HG02610 (cell line): ENCODE measurements around the gene DIAPH1.
"Not testable (repeated sequence)": the region's sequence is repeated elsewhere in the genome, so short reads cannot be mapped to it uniquely, and the experiment has no call there.

Experiments
- ATAC-seq: cut with Tn5 transposase; IDR thresholded peaks from one replicate; pipeline ENCODE4 v1.9.1; 2021; ENCODE audit warnings: mild to moderate bottlenecking, moderate library complexity; ENCODE audit not compliant: unreplicated experiment

DIAPH1 gene

GRCh38 chr5:141613344-141613743 lies 5.5 kb downstream of the DIAPH1 start:
- ATAC-seq = no peak

DNA sequence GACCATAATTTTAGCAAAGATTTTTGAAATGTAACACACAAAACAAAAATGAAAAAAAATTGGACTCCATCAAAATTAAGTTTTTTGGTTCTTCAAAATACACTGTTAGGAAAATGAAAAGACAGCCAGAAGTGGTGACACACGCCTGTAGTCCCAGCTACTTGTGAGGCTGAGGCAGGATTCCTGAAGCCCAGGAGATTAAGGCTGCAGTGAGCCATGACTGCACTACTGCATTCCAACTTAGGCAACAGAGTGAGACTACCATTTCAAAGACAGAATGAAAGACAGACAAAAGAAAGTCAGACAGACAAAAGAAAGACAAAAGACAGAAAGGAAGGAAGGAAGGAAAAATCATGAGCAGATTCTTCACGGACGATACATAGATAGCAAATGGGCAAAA lies 7.5 kb downstream of the DIAPH1 start:
- no peak for ATAC-seq

- not testable (repeated sequence) for ATAC-seq
Measured at GRCh38 chr5:141609921-141610320, 8.9 kb downstream of the DIAPH1 start.

DNA sequence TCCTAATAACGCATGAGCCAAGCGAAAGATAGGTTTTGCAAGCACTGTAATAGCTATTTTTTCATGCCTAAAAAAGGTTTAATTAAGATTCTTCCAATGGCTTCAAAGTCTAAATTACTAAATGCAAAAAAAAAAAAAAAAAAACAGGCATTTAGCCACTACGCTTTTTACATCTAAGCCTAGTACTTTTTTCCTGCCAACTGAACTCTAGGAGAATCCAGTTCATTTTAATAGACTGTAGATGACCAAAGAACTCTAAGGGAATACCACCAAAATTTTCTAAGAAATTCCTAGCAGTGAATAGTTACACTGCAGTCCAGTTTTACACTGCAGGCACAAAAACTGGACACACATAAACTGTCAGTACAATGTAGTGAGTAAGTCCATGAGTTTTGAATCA lies 9.8 kb downstream of the DIAPH1 start:
- ATAC-seq = no peak

DNA sequence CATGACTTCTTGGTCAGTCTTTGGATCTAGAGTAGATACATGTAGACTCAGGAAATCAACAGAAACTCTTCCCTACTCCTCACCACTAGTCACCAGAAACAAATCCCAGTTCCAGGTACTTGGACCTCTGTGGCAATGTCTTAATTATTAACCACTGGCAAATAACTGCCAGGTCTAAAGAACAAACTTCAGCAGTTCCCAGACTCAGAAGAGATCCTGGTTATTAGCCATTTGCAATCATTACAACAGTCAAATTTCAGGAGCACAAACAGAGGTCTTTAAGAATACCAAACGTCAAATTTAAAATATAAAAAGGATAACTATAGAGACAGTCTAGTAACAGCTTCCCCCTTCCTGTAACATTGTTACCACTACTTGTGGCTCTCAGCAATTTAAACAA lies 10.2 kb downstream of the DIAPH1 start:
- no peak for ATAC-seq

DNA sequence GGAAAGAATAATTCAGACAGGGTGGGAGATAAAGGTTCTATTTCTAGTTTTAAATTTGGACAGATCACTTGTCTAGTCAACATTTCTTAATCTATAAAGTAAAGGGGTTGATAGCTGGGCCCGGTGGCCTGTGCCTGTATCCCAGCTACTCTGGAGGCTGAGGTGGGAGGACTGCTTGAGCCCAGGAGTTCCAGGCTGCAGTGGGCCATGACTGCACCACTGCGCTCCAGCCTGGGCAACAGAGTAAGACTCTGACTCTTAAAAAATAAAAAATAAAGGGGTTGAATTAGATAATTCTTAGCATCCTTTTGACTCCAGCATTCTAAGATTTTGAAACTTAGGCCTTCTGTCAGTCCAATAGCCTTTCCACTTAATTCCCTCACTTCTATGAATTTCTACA lies 10.8 kb downstream of the DIAPH1 start:
- ATAC-seq = no peak

DNA sequence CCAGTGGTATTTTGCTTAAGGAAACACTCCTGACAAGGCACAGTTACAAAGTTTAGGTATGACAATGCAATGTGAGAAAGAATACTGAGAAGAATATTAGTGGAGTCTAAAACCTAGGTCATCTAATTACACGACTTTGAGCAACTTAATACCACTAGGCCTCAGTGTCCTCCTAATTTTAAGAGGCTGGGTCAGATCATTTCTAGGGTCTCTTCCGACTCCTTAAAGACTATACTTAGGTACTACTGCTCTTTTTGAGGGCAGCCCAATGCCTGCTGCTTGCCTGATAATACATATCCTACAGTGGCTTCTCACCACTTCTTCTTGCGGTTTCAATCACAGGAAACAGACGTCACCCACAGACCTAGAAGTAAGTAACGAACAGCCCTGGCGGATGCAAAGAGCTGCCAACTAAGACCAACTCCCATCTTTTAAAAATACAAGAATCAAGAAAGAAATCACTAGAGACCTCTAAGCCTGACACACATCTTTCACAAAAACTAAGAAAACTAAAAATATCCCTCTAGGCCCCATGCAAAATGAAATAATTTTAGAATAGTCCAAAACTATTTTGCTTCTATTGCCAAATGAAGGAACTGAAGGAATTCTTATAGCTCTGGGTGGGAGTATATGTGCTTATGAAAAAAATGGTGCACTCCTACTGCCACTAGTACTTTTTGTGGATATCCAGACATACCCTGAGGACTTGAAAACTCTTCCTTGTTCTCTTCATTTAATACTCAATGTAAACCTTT lies 13.1 kb downstream of the DIAPH1 start:
- peak; percentile 95 for ATAC-seq

DNA sequence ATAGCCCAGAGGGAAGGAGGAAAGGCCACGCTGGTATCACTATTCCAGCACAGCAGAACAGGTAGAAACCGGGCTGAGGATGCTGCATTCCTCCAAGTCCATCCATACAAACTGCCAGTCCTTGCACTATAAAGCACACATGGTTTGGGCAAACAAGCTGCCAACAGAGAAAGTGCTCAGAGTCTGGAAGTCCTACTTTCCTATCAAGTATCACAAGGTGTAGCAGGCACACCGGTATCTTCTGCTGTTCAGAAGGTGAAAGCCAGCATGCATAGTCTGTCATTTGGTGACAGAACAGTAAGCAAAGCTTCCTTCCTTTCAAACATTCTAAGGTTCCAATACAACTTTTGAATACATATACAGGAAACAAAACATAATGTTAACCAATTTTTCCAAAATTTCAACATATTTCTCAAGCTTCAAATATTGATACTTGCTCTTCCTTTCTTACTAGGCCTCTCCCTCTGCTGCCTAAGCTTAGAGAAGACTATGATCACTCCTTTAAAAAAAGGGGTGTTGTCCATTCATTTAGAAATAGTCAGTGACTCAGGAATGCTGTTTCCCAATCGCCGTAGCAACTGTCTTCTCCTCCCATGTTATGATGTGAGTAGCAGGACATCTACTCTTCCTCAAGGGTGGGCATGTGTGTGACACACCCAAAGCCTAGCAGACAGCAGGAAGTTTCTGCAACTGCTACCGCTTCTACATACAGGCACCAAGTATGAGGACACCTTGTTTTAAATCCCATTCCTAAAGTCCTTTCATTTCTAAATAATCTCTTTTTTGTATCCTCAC lies 14.7 kb downstream of the DIAPH1 start:
- no peak for ATAC-seq

- no peak for ATAC-seq
Measured at GRCh38 chr5:141602606-141603005, 16.2 kb downstream of the DIAPH1 start.

DNA sequence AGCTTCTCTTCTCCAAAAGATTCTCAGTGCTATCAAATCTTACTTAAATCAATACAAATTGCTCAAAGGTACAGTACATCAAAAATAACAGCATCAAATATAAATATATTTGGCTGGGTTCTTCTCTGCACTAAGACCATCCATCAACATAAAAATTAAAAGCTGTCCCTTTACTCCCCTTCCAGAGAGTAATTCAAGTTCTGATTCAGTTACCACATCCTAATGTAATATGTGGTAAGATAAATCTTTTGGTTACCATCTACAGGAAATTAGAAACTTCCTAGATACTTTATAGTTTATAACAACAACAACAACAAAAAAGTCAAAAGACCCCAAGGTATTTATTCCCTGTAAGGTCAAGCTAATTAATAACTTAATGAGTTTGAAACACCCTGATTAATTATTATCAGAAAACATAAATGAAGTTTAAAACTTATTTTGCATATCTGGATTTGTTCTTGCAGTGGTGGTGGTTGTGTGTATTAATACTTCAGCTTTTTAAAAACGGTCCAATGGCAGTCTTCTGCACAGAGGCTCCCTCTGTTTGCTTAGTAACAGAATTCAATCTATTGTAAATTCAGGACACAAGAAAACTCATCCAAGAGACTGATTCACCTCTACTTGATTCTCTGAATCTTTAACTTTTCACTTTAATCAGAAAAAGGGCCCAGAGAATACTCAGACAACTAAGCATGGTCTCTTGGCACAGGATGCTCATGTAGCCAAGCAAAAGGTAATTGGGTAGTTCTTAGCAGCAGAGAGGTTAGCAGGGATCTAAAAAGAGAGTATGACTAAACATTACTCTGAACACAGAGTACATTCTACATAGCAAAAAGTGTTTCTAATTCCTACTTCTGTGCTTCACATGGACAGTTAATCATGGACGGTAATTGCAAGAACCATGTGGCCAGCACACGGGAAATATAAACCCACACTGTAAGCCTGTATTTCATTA lies 20.1 kb downstream of the DIAPH1 start:
- no peak for ATAC-seq

DNA sequence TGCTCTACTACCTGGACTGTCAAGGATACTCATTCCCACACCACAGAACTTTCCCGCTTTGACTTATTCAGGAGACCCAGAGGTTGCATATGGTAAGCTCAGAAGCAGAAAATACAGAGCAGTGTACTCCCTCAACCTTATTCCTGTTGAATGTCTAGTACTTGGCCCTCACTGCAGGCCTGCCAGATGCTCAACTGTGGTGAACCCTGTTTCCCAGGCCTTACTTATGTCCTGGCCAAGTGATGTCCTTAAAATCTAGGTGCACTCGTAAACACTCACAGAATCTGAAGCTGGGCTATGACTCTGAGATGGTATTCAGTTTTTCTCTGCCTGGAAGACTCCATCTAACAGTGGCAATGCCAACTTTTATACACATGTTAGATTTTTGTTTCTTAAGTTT lies 21.0 kb downstream of the DIAPH1 start:
- peak; percentile 27 for ATAC-seq

DNA sequence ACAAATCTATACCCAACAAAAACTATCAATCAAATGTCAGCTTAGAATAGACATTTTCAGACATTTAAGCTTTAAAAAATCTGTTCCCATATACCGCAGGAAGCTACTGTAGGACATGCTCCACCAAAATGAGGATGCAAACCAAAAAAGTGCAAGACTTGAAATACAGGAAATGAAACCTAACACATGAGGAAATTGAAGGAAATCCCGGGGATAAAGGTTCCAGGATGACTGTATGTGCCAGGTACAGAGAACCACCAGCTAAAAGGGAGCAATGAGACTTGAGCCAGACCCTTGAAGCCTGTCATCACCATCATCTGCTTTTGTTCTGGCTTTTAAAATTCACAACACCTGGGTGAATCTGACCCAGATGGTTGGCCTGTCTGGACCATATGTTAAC lies 21.4 kb downstream of the DIAPH1 start:
- peak; percentile 43 for ATAC-seq

GRCh38 chr5:141596867-141597266 lies 21.9 kb downstream of the DIAPH1 start:
- ATAC-seq = no peak

- ATAC-seq = no peak
Measured at GRCh38 chr5:141590127-141590526, 28.7 kb downstream of the DIAPH1 start.

- no peak for ATAC-seq
Measured at GRCh38 chr5:141586246-141586645, 32.6 kb downstream of the DIAPH1 start.

GRCh38 chr5:141585594-141585993 lies 33.2 kb downstream of the DIAPH1 start:
- no peak for ATAC-seq

DNA sequence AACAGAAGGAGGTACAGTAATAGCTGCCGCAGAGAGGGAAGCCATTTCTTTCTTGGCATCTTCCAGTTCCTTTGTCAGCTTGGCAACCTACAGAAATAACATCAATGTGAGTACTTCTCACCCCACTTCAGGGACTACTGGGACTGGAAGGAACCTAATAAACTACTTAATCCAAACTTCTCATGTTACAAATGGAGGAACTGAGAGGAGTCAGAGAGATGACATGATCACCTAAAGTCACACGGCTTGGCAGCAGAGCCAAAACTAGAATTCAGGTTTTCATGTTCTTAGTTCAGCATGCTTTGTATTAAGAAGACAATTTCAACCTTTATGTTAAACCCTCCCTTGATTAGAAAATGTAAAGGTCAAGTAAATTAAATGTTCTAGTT lies 44.7 kb downstream of the DIAPH1 start:
- ATAC-seq = no peak

DNA sequence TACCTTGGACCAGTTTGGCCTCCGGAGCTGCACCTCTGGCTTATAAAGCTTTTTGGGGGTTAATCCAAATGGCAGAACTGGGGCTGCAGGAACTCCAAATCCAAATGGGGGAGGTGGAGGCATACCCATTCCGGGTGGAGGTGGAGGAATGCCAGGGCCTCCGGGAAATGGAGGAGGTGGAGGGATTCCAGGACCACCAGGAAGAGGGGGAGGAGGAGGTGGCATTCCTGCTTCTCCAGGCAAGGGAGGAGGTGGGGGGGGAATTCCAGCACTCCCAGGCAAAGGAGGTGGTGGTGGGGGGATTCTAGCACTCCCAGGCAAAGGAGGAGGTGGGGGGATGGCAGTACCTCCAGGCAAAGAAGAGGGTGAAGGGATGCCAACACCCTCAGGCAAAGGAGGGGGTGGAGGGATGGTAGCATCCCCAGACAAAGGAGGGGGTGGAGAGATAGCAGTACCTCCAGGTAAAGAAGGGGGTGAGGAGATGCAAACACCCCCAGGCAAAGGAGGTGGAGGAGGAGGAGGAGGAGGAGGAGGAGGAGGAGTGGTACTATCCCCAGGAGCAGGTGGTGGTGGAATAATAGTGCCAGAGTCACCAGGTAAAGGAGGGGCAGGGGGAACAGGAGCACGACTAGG lies 45.2 kb downstream of the DIAPH1 start:
- no peak for ATAC-seq

DNA sequence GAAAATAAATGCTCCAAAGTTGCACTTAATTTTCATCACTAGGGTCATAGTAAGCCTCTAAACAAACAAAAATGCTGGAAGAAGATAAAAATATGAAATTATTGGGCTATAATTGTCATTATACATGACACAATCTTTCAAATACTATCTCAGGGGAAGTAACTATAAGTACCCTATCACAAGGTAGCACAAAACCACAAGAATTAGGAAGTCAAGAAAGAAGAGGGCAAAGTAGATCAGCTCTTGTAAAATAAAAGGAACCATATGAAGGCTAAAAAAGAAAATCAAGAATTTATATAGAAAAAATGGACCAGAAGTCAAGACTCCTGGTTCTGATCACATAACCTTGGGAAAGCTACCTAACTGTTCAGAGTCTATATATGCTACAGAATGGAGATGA lies 48.1 kb downstream of the DIAPH1 start:
- no peak for ATAC-seq

- no peak for ATAC-seq
Measured at GRCh38 chr5:141567513-141568117, 51.2 kb downstream of the DIAPH1 start.
